Glomerular visceral epithelial cell (primary cell): ENCODE measurements around the gene PAPPA.

Experiments used
- DNase-seq: peaks from one replicate; pipeline ENCODE4 v3.0.0-alpha.2; 2016; ENCODE audit errors: extremely low spot score

The PAPPA gene

GRCh38 chr9:116182876-116183275, 29.3 kb downstream of the PAPPA start:
- no peak for DNase-seq

GRCh38 chr9:116187570-116188170, 34.1 kb downstream of the PAPPA start:
- DNase-seq, result no peak

GRCh38 chr9:116189683-116190082, 36.1 kb downstream of the PAPPA start:
- DNase-seq, result no peak

GRCh38 chr9:116190637-116191396, 37.2 kb downstream of the PAPPA start:
- peak; percentile 33 for DNase-seq

GRCh38 chr9:116191576-116192415, 38.2 kb downstream of the PAPPA start:
- no peak for DNase-seq

- peak; percentile 62 for DNase-seq
These were observed 40.0 kb downstream of the PAPPA start for GRCh38 chr9:116193636-116194035.

GRCh38 chr9:116196806-116197205, 43.2 kb downstream of the PAPPA start:
- DNase-seq, result no peak

- DNase-seq, result no peak
These were observed 44.8 kb downstream of the PAPPA start for GRCh38 chr9:116198344-116198743.

- DNase-seq, result no peak
These were observed 48.8 kb downstream of the PAPPA start for GRCh38 chr9:116202219-116202912.

- no peak for DNase-seq
These were observed 50.8 kb downstream of the PAPPA start for GRCh38 chr9:116204252-116204882.

GRCh38 chr9:116207371-116208111, 54.0 kb downstream of the PAPPA start:
- no peak for DNase-seq

- DNase-seq, result no peak
These were observed 55.0 kb downstream of the PAPPA start for GRCh38 chr9:116208417-116209232.

- peak; percentile 25 for DNase-seq
These were observed 56.0 kb downstream of the PAPPA start for GRCh38 chr9:116209414-116210116.

- no peak for DNase-seq
These were observed 59.5 kb downstream of the PAPPA start for GRCh38 chr9:116212986-116213692.

GRCh38 chr9:116213693-116214047, 60.1 kb downstream of the PAPPA start:
- no peak for DNase-seq

- DNase-seq, result no peak
These were observed 64.8 kb downstream of the PAPPA start for GRCh38 chr9:116218399-116218798.

- peak; percentile 89 for DNase-seq
These were observed 66.1 kb downstream of the PAPPA start for GRCh38 chr9:116219686-116220085.

- no peak for DNase-seq
These were observed 70.3 kb downstream of the PAPPA start for GRCh38 chr9:116223926-116224325.
